Hematopoietic multipotent progenitor cell (in vitro differentiated cells): ENCODE data around the gene JMJD1C. TPM values are rescaled to one million over a fixed set of nuclear protein-coding genes. Genes with fewer than 3 reads are reported as not detected.

ENCODE experiments used
- DNase-seq, 3 donors: peaks; one replicate each; pipeline ENCODE4 v3.0.0-alpha.2; 2011 to 2015; ENCODE audit warnings: low read depth in 2 of 3, low spot score in 2 of 3
- small RNA-seq: library from RNA; depleted of rRNA; stranded (forward); fragments of <200 nt; gene quantifications from one replicate; pipeline ENCODE3, GENCODE V24; 2012
- total RNA-seq: library from RNA; depleted of rRNA; stranded (reverse); fragments of >200 nt; gene quantifications from one replicate; pipeline ENCODE4 v1.2.3, GENCODE V29; 2012

The JMJD1C gene
- total RNA-seq, 1 donor, result 177 TPM

GRCh38 chr10:63150745-63151144 lies 315.0 kb downstream of the JMJD1C start:
- no peak for DNase-seq

- no peak for DNase-seq
Observed at GRCh38 chr10:63146503-63146902, 319.3 kb downstream of the JMJD1C start.

DNA sequence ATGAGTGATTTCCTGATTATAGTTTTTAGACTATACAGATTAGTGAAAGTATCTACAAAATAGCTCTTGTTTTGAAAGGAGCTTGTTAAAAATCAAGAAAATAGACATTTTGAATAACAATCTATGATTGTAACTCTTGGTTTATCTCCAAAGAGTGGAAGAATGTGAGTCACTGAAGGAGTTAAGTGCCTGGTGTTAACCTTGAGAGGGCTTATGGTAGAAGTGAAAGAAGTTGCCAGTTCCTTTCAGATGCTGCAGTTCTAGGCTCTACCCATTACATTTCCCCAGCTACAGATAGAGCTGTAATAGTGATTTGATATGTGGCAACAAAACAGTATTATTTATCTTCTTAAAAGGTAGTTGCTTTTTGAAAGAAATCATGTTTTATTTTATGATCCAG lies 320.0 kb downstream of the JMJD1C start:
- no peak for DNase-seq

DNA sequence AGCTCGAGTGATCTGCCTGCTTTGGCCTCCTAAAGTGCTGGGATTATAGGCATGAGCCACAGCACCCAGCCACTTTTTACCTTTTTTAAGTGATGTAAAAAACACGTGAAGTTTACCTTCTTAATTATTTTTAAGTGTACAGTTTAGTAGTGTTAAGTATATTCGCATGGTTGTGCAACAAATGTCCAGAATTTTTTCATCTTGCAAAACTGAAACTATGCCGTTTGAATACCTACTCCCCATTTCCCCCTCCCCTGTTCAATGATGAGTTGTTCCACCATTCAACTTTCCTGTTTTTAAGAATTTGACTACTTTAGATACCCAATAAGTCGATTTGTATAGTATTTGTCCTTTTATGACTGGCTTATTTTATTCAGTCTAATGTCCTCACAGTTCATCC lies 321.8 kb downstream of the JMJD1C start:
- DNase-seq, result no peak

DNA sequence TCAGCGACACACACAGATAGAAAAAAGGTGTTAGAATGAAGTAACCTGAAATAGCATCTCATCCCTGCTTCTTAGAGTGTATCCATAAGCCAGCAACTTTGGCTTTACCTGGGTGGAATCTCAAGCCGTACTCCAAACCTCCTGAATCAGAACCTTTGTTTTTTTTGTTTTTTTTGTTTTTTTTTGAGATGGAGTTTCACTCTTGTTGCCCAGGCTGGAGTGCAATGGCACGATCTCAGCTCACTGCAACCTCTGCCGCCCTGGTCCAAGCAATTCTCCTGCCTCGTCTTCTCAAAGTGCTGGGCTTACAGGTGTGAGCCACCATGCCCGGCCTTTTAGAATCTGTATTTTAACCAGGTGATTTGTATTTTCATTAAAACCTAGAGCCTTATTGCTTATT lies 323.6 kb downstream of the JMJD1C start:
- no peak for DNase-seq

- no peak for DNase-seq
Observed at GRCh38 chr10:63140077-63140476, 325.7 kb downstream of the JMJD1C start.

DNA sequence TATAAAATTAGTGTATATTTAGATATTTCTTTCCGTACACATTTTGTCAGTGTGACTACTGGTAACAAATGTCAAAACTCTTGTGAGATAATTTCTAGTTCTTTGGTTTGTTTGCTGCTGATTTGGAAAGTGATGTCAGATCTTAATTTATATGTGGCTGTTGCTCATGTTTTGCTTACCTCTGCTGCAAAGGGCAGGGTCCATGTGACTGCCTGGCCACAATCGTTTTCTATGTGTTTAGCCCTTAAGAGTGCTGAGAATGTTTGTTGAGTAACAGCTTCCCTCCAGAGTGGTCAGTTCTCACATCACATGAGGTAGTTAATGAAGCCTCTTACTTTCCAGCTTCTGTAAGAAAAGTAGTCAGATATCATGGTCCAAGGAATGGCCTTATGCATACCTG lies 328.5 kb downstream of the JMJD1C start:
- no peak for DNase-seq

DNA sequence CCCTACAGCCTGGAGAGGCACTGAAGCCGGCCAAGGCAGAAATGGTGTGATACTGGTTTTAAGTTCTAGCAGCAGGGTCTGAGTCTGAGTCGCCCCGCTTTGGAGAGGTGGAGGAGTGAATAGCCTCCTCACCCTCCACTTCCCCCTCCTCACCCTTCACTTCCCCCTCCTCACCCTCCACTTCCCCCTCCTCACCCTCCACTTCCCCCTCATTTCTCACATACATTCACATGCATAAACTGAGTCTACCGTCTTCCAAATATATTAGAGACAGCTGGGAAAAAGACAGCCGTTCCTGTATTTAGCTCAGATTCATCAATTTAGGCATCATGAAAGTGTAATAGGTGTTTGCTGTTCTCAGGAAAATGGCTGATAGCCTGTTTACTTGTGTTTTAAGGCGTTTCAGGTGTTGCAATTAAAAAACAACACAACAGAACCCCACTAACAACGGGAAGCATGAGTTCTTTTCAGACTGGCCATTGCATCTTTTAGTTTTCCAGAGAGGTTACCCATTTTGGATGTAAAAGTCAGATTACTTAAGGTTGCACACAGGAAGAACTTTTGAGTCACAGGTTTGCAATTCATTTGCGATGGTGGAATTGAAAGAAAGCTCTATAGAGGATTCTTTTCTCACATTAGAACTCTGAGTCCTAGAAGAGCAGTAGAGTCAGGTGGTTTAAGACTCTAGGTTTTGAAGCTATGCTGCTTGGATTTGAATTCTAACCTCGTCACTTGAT lies 331.8 kb downstream of the JMJD1C start:
- no peak for DNase-seq

DNA sequence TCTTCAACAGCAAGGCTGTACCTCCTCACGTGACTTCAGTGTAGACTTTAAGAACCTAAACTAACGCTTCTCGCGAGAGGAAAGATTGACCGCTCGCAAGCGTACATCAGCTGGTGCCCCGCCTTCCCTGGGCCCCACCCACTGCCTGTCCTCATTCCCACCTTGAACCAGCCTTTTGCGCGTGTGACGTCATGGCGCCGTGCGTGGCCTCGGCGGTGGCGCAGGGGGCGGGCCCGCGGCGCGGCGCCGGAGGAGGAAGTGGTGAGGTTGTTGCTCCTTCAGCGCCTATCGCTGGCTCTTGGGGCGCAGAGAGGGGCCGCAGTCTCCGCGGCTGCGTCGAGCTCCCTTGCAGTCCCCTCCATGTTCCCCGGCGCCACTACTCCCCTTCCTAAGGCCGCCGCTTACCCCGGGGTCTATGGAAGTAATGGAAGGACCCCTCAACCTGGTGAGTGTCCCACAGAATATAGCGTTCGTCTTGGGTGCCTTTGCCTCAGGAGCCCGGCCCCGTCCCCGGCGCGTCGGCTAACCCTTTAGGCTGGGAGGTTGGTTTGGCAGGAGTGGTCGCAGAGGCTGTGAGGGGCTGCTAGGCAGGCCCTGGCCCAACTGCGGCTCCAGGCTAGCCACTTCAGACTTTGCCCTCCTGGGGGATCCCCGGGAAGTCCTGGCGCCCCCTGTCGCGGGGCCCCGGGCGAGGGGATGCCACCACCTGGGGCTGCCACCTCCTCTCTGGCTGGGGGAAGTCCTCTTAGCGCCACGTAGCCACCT lies 332.5 kb downstream of the JMJD1C start, which contains the start of gene NRBF2:
TSS of gene NRBF2 (plus strand) at position 273 of the 765 bp plus-strand sequence. CDS start at position 416, 143 bp downstream.
- DNase-seq, result peak; percentile 98 to 99 (median 98)

DNA sequence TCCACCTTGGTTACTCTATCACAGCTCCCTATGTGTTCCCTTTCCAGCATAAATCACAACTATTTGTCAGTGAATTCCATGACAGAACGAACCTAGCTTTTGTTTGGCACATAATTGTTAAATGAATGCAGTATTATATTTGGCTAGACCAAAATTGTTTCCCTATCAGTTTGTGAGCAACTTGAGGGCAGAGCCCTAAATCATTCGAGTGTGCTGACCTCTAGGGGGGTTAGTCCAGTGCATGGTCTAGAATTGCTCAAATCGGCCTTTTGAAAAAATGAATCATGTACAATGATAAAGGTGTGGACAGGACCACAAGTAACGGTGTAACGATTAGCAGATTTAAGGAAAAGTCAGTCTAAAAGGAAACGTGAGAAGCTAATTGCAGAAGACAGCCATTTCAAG lies 333.1 kb downstream of the JMJD1C start:
- DNase-seq, result no peak

DNA sequence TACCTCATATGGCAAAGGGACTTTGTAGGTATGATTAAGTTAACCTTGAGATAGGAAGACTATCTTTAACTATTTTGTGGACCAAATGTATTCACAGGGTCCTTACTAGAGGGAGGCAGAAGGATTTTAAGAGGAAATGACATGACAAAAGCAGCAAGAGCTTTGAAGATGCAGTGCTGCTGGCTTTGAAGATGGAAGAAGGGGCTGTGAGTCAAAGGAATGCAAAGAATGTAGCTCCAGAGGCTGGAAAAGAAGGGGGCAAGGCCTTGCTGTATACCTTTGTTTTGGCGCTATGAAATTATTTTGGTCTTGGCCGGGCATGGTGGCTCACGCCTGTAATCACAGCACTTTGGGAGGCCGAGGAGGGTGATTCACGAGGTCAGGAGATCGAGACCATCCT lies 335.9 kb downstream of the JMJD1C start:
- DNase-seq, result no peak

DNA sequence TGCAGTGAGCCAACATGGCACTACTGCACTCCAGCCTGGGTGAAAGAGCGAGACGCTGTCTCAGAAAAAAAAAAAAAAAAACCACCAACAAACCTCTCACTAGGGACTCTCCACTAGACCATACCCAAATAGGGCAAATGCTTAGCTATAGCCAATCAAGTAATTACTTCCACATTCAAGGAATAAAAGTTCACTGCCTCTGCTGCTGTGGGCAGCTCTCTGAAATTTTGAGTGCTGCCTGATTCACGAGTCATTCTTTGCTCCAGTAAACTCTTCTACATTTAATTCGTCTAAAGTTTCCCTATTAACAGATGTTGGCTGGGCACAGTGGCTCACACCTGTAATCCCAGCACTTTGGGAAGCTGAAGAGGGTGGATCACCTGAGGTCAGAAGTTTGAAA lies 337.3 kb downstream of the JMJD1C start:
- DNase-seq, result no peak

- DNase-seq, result no peak
Observed at GRCh38 chr10:63125459-63125858, 340.3 kb downstream of the JMJD1C start.

- DNase-seq, result no peak
Observed at GRCh38 chr10:63123727-63124362, 341.9 kb downstream of the JMJD1C start.

DNA sequence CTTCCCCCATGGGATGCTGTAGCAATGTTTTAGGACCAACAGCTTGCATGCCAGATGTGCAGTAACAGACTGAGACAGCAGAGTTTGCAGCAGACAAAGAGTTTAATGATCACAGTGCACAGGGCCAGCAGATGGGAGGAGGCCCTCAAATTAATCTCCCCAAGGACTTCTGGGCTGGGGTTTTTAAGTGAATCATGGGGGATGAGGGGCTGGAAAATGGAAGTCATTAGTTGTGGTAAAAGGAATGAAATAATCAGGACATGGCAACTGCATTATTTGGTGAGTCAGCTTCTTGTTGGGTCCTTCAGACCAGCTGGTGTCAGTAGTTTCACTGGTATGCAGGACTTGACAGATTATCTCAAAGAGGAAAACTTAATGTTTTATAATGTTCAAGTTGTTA lies 345.2 kb downstream of the JMJD1C start:
- no peak for DNase-seq

DNA sequence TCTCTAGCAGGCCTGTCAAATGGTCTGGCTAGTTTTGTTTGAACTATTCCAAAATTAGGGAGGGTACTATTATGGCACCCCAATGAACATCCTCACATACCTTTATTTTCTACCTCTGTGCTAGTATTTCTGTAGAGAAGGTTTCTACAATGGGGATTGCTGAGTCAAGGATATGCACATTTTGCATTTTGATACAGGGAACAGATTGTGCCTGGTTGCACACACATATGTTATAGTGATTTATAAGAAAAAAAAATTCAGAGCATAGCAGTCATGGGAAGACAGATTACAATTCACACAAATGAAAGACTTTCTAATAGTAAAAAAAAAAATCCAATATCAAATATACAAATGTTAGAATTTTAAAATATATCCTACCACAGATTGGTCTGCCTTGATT lies 346.7 kb downstream of the JMJD1C start:
- DNase-seq, result no peak

Small RNA genes lying within 50 kb of the gene (small RNA-seq; reads per million reads assigned to genes)
- not detected for gene AC022022.1
- gene MIR1296, result 1.8 reads per million, percentile 62 among the genes with 10 or more reads in this experiment

Other genes starting within 250 kb of the JMJD1C start
- 2.7 TPM for gene REEP3, start 55.4 kb upstream of the JMJD1C start, total RNA-seq